Keratinocyte (primary cell): ENCODE results near the gene NDUFV1. TPM values are rescaled to one million over a fixed set of nuclear protein-coding genes. Genes with fewer than 3 reads are reported as not detected.

Experiments used
- DNase-seq: peaks from one replicate; pipeline ENCODE4 v3.0.0-alpha.2; 2011; ENCODE audit warnings: low read depth, missing footprints, low spot score
- FAIRE-seq: peaks from 2 replicates; lab custom pipeline; 2011; peaks lifted over from hg19 to GRCh38; lab: Jason Lieb, UNC
- H2AFZ ChIP-seq: 2 replicates; pipeline ENCODE4 v1.6.0; 2012; ENCODE audit warnings: low read length, control low read depth, inconsistent platforms; ENCODE audit not compliant: control insufficient read depth
- H3K27ac ChIP-seq: 2 replicates; pipeline ENCODE4 v1.5.1; 2011; ENCODE audit warnings: low read length; ENCODE audit not compliant: control insufficient read depth, insufficient read depth
- H3K27me3 ChIP-seq: 3 replicates; pipeline ENCODE4 v1.6.0; 2011; ENCODE audit warnings: low read length; ENCODE audit not compliant: control insufficient read depth, insufficient read depth; ENCODE audit errors: extremely low read depth
- H3K36me3 ChIP-seq, 2 experiments: 2 replicates in 1 of 2; 3 replicates in 1 of 2; pipeline ENCODE4 v1.5.1; 2011; ENCODE audit warnings: low read length in 2 of 2, mild to moderate bottlenecking in 1 of 2; ENCODE audit not compliant: control insufficient read depth in 2 of 2, insufficient read depth in 2 of 2; ENCODE audit errors: extremely low read depth in 1 of 2
- H3K4me1 ChIP-seq: 3 replicates; pipeline ENCODE4 v1.5.1; 2011; ENCODE audit warnings: low read length; ENCODE audit not compliant: control insufficient read depth, insufficient read depth; ENCODE audit errors: extremely low read depth
- H3K4me2 ChIP-seq: 3 replicates; pipeline ENCODE4 v1.6.0; 2011; ENCODE audit warnings: low read depth, low read length; ENCODE audit not compliant: control insufficient read depth, insufficient read depth; ENCODE audit errors: extremely low read depth
- H3K4me3 ChIP-seq, 3 experiments: fragments of 200-600 bp in 1 of 3; sonication (generic) in 1 of 3; 2 replicates in 2 of 3; 3 replicates in 1 of 3; pipeline ENCODE4 v1.5.1; 2011 to 2016; ENCODE audit warnings: low read length in 3 of 3, mild to moderate bottlenecking in 3 of 3, control low read depth in 2 of 3, inconsistent platforms in 1 of 3, low read depth in 1 of 3, mixed read lengths in 1 of 3, mixed run types in 1 of 3, moderate library complexity in 1 of 3; ENCODE audit not compliant: control insufficient read depth in 2 of 3, insufficient read depth in 2 of 3; ENCODE audit errors: extremely low read depth in 1 of 3
- H3K79me2 ChIP-seq: 2 replicates; pipeline ENCODE4 v1.6.0; 2012; ENCODE audit warnings: low read length; ENCODE audit not compliant: control insufficient read depth, insufficient read depth
- H3K9ac ChIP-seq: 3 replicates; pipeline ENCODE4 v1.6.0; 2011; ENCODE audit warnings: low read length; ENCODE audit not compliant: control insufficient read depth, insufficient read depth; ENCODE audit errors: extremely low read depth
- H3K9me1 ChIP-seq: 3 replicates; pipeline ENCODE4 v1.6.0; 2011; ENCODE audit warnings: low read length; ENCODE audit not compliant: control insufficient read depth, insufficient read depth; ENCODE audit errors: extremely low read depth
- H3K9me3 ChIP-seq: 2 replicates; pipeline ENCODE4 v1.5.1; 2012; ENCODE audit warnings: low read depth, low read length; ENCODE audit not compliant: control insufficient read depth
- H4K20me1 ChIP-seq: 3 replicates; pipeline ENCODE4 v1.6.0; 2011; ENCODE audit warnings: low read length; ENCODE audit not compliant: control insufficient read depth, insufficient read depth; ENCODE audit errors: extremely low read depth
- EZH2 ChIP-seq: IDR thresholded peaks from one replicate; pipeline ENCODE4 v1.6.1; 2012; ENCODE audit warnings: inconsistent platforms, mild to moderate bottlenecking, low read length, moderate library complexity
- dilution Hi-C: fragments of 300-500 bp; cut with MboI; formaldehyde crosslinking; loops from one replicate; pipeline ENCODE4 v1.7.0; 2020; ENCODE audit warnings: low sequenced_read_pairs; ENCODE audit not compliant: extremely low pct_ligation_motif_present
- polyA plus RNA-seq, 5 experiments: library from polyadenylated mRNA; depleted of rRNA in 3 of 5; stranded (reverse) in 3 of 5; stranded (forward) in 1 of 5; unstranded in 1 of 5; fragments of >200 nt; gene quantifications; 1 replicate in 1 of 5; 2 replicates in 3 of 5; 3 replicates in 1 of 5; pipeline versions ENCODE4 v1.2.1 to v1.2.3, GENCODE V29; 2011 to 2012; ENCODE audit warnings: missing spikeins in 2 of 5, low read depth in 1 of 5, low replicate concordance in 1 of 5
- TF ChIP-seq, protein P1 (sequence below), 3 experiments: IDR thresholded peaks in 1 of 3; conservative IDR thresholded peaks in 1 of 3; optimal IDR thresholded peaks in 1 of 3; 2 replicates in 2 of 3; 3 replicates in 1 of 3; pipeline versions ENCODE3 to v1.5.1; 2011; ENCODE audit warnings: low read length in 3 of 3, mild to moderate bottlenecking in 3 of 3, moderate library complexity in 2 of 3, control low read depth in 1 of 3, inconsistent platforms in 1 of 3; ENCODE audit not compliant: insufficient read depth in 2 of 3; ENCODE audit errors: extremely low read depth in 1 of 3

NDUFV1 gene
- polyA plus RNA-seq, 1 donor (not counting 4 experiments of a cell fraction or from before 2014, with no cell fraction given), result 102 TPM

DNA sequence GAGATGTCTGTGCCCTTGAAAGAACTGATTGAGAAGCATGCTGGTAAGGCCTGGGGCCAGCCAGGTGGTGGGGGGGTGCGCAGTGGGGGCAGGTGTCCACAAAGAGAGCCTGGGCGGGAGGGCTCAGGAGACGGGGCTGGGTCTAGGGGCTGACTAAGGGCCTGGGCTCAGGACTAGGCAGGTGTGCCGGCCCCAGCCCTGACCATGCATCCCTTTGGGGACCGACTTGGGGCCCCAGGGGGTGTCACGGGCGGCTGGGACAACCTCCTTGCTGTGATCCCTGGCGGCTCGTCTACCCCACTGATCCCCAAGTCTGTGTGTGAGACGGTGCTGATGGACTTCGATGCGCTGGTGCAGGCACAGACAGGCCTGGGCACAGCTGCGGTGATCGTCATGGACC, 4.4 kb downstream of the NDUFV1 start:
- dilution Hi-C loops, result no loop called here

DNA sequence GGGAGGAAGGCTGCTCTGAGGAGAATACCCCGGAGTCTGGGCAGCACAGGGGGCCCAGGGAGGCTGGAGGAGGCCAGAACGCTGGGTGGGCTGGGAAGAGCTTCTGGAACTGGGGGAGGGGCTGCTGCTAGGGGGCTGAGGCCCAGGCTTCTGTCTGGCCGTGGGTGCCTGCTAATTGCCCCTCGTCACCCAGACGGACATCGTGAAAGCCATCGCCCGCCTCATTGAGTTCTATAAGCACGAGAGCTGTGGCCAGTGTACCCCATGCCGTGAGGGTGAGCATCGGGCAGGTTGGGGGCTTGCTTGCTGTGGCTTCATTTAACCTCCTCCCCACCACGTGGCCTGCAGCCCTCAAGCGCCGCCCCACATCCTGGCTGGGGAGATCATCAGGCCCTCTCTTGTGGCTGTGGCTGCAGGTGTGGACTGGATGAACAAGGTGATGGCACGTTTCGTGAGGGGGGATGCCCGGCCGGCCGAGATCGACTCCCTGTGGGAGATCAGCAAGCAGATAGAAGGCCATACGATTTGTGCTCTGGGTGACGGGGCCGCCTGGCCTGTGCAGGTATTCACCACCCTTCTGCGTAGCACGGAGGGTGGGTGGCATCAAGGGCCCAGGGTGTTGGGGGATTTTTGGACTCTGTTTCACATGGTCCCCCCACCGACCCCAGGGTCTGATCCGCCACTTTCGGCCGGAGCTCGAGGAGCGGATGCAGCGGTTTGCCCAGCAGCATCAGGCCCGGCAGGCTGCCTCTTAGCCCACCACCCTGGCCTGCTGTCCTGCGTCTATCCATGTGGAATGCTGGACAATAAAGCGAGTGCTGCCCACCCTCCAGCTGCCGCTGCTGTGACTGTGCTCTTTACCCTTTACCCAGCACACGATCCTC, 5.2 kb downstream of the NDUFV1 start:
- H2AFZ ChIP-seq, result no peak overlapping the region
- TF ChIP-seq, protein P1, sequence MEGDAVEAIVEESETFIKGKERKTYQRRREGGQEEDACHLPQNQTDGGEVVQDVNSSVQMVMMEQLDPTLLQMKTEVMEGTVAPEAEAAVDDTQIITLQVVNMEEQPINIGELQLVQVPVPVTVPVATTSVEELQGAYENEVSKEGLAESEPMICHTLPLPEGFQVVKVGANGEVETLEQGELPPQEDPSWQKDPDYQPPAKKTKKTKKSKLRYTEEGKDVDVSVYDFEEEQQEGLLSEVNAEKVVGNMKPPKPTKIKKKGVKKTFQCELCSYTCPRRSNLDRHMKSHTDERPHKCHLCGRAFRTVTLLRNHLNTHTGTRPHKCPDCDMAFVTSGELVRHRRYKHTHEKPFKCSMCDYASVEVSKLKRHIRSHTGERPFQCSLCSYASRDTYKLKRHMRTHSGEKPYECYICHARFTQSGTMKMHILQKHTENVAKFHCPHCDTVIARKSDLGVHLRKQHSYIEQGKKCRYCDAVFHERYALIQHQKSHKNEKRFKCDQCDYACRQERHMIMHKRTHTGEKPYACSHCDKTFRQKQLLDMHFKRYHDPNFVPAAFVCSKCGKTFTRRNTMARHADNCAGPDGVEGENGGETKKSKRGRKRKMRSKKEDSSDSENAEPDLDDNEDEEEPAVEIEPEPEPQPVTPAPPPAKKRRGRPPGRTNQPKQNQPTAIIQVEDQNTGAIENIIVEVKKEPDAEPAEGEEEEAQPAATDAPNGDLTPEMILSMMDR (optimal IDR thresholded peaks at IDR 0.05 in 1 of 3, IDR thresholded peaks at IDR 0.05 in 1 of 3, conservative IDR thresholded peaks at IDR 0.05 in 1 of 3; ENCODE audit: extremely low read depth in 1 of 3, insufficient read depth in 2 of 3, low read length in 3 of 3), result no peak
- no peak for TF ChIP-seq EZH2
- no peak for DNase-seq
- dilution Hi-C loops, result no loop called here
- H3K4me3 ChIP-seq, result no peak overlapping the region
- peaks cover 19% of the 10 kb centered on the region for H3K4me1 ChIP-seq
- H3K9me1 ChIP-seq, result no peaks in the 10 kb centered on the region
- H3K9me3 ChIP-seq, result no peaks in the 10 kb centered on the region
- no peak overlapping the region for H3K27ac ChIP-seq
- FAIRE-seq, result no peak
- no peaks in the 10 kb centered on the region for H4K20me1 ChIP-seq
- H3K4me2 ChIP-seq, result no peak overlapping the region
- no peak overlapping the region for H3K9ac ChIP-seq
- peaks cover 15% of the 10 kb centered on the region for H3K79me2 ChIP-seq
- peaks cover 23 to 28% of the 10 kb centered on the region in 2 experiments for H3K36me3 ChIP-seq
- H3K27me3 ChIP-seq, result peaks cover 10% of the 10 kb centered on the region

More for the DNA sequence above, 4.4 kb downstream of the NDUFV1 start:
- Histone ChIP-seq H3K9me3 (no peaks in the 10 kb centered on the region), H4K20me1 (no peaks in the 10 kb centered on the region), H3K27ac (no peak overlapping the region), H3K4me1 (peaks cover 21% of the 10 kb centered on the region), H3K9me1 (no peaks in the 10 kb centered on the region), H3K36me3 (peaks cover 23 to 28% of the 10 kb centered on the region in 2 experiments), H3K4me3 (no peak overlapping the region), H3K9ac (no peak overlapping the region), H3K79me2 (peaks cover 17% of the 10 kb centered on the region), H3K4me2 (no peak overlapping the region), H2AFZ (no peak overlapping the region), H3K27me3 (peaks cover 2% of the 10 kb centered on the region)
- TF ChIP-seq, protein P1 (optimal IDR thresholded peaks at IDR 0.05 in 1 of 3, IDR thresholded peaks at IDR 0.05 in 1 of 3, conservative IDR thresholded peaks at IDR 0.05 in 1 of 3; ENCODE audit: extremely low read depth in 1 of 3, insufficient read depth in 2 of 3, low read length in 3 of 3), result no peak
- TF ChIP-seq EZH2, result no peak
- DNase-seq (no peak), FAIRE-seq (no peak)
